Smooth muscle cell (in vitro differentiated cells): ENCODE measurements around the gene CFAP61. TPM values are rescaled to one million over a fixed set of nuclear protein-coding genes. Genes with fewer than 3 reads are reported as not detected.

Experiments
- DNase-seq: peaks from one replicate; lab custom pipeline; 2025; ENCODE audit not compliant: unreplicated experiment; lab: John Stamatoyannopoulos, UW
- H2AFZ ChIP-seq: fragments of 200-600 bp; sonication (generic); 2 replicates; pipeline ENCODE4 v1.6.0; 2016; ENCODE audit warnings: antibody characterized with exemption, low read depth, mild to moderate bottlenecking
- H3F3A ChIP-seq: fragments of 200-600 bp; sonication (generic); 2 replicates; pipeline ENCODE4 v1.6.0; 2017; ENCODE audit warnings: antibody characterized with exemption, low read depth
- H3K27ac ChIP-seq: fragments of 200-600 bp; sonication (generic); 2 replicates; pipeline ENCODE4 v1.5.1; 2016; ENCODE audit warnings: low read depth, mild to moderate bottlenecking
- H3K27me3 ChIP-seq: fragments of 200-600 bp; sonication (generic); 2 replicates; pipeline ENCODE4 v1.6.1; 2016; ENCODE audit warnings: low read depth, mild to moderate bottlenecking
- H3K36me3 ChIP-seq: fragments of 200-600 bp; sonication (generic); 2 replicates; pipeline ENCODE4 v1.5.1; 2016; ENCODE audit warnings: low read depth
- H3K4me1 ChIP-seq: fragments of 200-600 bp; sonication (generic); 2 replicates; pipeline ENCODE4 v1.5.1; 2016; ENCODE audit warnings: low read depth
- H3K4me2 ChIP-seq: fragments of 200-600 bp; sonication (generic); 2 replicates; pipeline ENCODE4 v1.6.0; 2016; ENCODE audit warnings: mild to moderate bottlenecking
- H3K4me3 ChIP-seq: fragments of 200-600 bp; sonication (generic); 2 replicates; pipeline ENCODE4 v1.5.1; 2016; ENCODE audit warnings: mild to moderate bottlenecking
- H3K79me2 ChIP-seq: fragments of 200-600 bp; sonication (generic); 2 replicates; pipeline ENCODE4 v1.6.0; 2016; ENCODE audit warnings: low read depth, mild to moderate bottlenecking
- H3K9ac ChIP-seq: fragments of 200-600 bp; sonication (generic); 2 replicates; pipeline ENCODE4 v1.6.0; 2016; ENCODE audit warnings: low read depth
- H3K9me3 ChIP-seq: fragments of 200-600 bp; sonication (generic); replicated peaks from 2 replicates; pipeline ENCODE4 v1.5.1; 2016; ENCODE audit warnings: low read depth
- H4K20me1 ChIP-seq: fragments of 200-600 bp; sonication (generic); 2 replicates; pipeline ENCODE4 v1.6.0; 2016; ENCODE audit warnings: low read depth
- CTCF ChIP-seq: fragments of 200-600 bp; sonication (generic); IDR thresholded peaks from 2 replicates; pipeline ENCODE4 v1.5.1; 2017; ENCODE audit warnings: borderline replicate concordance, mild to moderate bottlenecking, antibody characterized with exemption; ENCODE audit not compliant: insufficient read depth, poor library complexity, severe bottlenecking
- WGBS: methylation state at CpG from one replicate; pipeline ENCODE4 v1.1.7; 2016; ENCODE audit warnings: low lambda C conversion rate; 5-methylcytosine and 5-hydroxymethylcytosine counted together
- polyA plus RNA-seq: library from polyadenylated mRNA; unstranded; fragments of >200 nt; fragmentation: Nextera tagmentation; extraction: Ambion mirVana; gene quantifications from 2 replicates; pipeline ENCODE4 v1.2.1, GENCODE V29; 2016
- total RNA-seq: library from RNA; depleted of rRNA; stranded (reverse); fragments of >200 nt; gene quantifications from 2 replicates; pipeline ENCODE4 v1.2.3, GENCODE V29; 2014

The CFAP61 gene
- total and polyA plus RNA-seq, 2 experiments from 2014 or later = not detected

- TF ChIP-seq CTCF = no peak
- Histone ChIP-seq H3K27ac (no peak overlapping the region), H4K20me1 (no peaks in the 10 kb centered on the region), H3K4me3 (no peak overlapping the region), H3K79me2 (no peaks in the 10 kb centered on the region), H3K36me3 (no peaks in the 10 kb centered on the region), H3K4me2 (no peak overlapping the region), H3K27me3 (no peaks in the 10 kb centered on the region), H2AFZ (no peak overlapping the region), H3K4me1 (peaks cover 7% of the 10 kb centered on the region), H3F3A (no peaks in the 10 kb centered on the region), H3K9ac (no peak overlapping the region), H3K9me3 (no peaks in the 10 kb centered on the region)
- DNase-seq = no peak
- 97% methylated on average over 13 of the region's 13 CpGs for WGBS
Observed at GRCh38 chr20:20391766-20392165, 339.4 kb downstream of the CFAP61 start.

- no peak for DNase-seq
- Histone ChIP-seq H3K9me3 (no peaks in the 10 kb centered on the region), H3K4me3 (no peak overlapping the region), H3K36me3 (no peaks in the 10 kb centered on the region), H4K20me1 (no peaks in the 10 kb centered on the region), H3K27ac (no peak overlapping the region), H3K4me1 (peaks cover 7% of the 10 kb centered on the region), H3K4me2 (no peak overlapping the region), H3K27me3 (no peaks in the 10 kb centered on the region), H3F3A (no peaks in the 10 kb centered on the region), H2AFZ (no peak overlapping the region), H3K79me2 (no peaks in the 10 kb centered on the region), H3K9ac (no peak overlapping the region)
- no peak for TF ChIP-seq CTCF
- 88% methylated on average over 20 of the region's 20 CpGs for WGBS
Observed at GRCh38 chr20:20393207-20394120, 341.1 kb downstream of the CFAP61 start.

- 94% methylated on average over 12 of the region's 12 CpGs for WGBS
- no peak overlapping the region for H2AFZ ChIP-seq
- no peak for TF ChIP-seq CTCF
Observed at GRCh38 chr20:20395087-20395486, 342.8 kb downstream of the CFAP61 start.

More at GRCh38 chr20:20395087-20395486, 342.8 kb downstream of the CFAP61 start:
- H3K36me3 ChIP-seq = no peaks in the 10 kb centered on the region
- no peak for DNase-seq
- no peaks in the 10 kb centered on the region for H3K27me3 ChIP-seq
- H3K9me3 ChIP-seq = no peaks in the 10 kb centered on the region
- peaks cover 7% of the 10 kb centered on the region for H3K4me1 ChIP-seq
- no peaks in the 10 kb centered on the region for H4K20me1 ChIP-seq
- H3F3A ChIP-seq = no peaks in the 10 kb centered on the region
- H3K27ac ChIP-seq = no peak overlapping the region
- no peaks in the 10 kb centered on the region for H3K79me2 ChIP-seq
- H3K4me2 ChIP-seq = no peak overlapping the region
- no peak overlapping the region for H3K9ac ChIP-seq
- H3K4me3 ChIP-seq = no peak overlapping the region
